Stimulated activated CD8-positive, alpha-beta memory T cell treated with anti-CD3 and anti-CD28 coated beads, Interleukin-4, amount 100 ng/mL, for 4 hours (primary cell): ENCODE measurements around the gene HOXC9.

Source experiments
- DNase-seq, 2 donors: peaks; one replicate each; pipeline ENCODE4 v3.0.0-alpha.2; 2020; ENCODE audit warnings: low read depth in 2 of 2, low spot score in 1 of 2

HOXC9 gene

DNA sequence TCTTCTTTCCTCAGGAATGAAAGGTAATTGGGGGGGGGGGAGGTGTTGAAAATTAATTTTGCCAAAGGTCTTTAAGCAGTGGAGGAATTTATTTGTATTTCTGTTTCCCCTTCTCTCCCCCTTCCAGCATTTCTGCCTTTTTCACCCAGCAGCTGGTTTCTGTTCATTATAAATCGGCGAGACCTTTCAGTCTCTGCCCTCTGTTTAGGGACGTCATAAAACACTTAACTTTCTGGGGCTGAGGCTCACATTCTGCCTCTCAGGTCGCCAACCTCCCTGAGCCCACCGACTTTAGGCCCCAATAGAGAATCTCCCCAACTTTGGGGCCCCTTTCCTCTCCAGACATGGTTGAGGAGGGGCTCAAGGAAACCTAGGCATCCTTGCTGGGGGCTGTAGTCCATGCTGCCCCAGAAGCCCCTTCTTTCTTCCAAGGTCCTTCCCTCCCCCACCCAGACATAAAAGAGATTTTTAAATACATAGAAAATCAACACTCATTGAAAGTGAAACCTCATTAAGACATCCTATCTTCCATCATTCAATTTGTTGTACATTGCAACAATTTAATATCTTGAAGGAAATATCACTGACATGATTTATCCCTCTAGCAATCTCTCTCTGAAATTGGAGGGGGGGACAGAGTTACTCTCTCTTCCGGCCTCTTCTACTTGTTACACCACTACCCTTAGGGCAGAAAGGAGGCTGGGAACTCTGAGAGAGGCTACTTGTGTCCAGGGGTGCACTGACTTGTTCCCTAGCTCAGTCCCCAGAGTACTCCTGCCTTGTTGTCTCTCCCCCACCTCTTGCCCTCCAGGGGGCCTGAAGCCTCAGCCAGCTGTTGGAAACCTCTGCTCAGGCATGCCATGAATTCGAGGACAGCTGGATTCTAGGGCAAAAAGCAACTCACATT, 25.8 kb downstream of the HOXC9 start:
- no peak for DNase-seq

DNA sequence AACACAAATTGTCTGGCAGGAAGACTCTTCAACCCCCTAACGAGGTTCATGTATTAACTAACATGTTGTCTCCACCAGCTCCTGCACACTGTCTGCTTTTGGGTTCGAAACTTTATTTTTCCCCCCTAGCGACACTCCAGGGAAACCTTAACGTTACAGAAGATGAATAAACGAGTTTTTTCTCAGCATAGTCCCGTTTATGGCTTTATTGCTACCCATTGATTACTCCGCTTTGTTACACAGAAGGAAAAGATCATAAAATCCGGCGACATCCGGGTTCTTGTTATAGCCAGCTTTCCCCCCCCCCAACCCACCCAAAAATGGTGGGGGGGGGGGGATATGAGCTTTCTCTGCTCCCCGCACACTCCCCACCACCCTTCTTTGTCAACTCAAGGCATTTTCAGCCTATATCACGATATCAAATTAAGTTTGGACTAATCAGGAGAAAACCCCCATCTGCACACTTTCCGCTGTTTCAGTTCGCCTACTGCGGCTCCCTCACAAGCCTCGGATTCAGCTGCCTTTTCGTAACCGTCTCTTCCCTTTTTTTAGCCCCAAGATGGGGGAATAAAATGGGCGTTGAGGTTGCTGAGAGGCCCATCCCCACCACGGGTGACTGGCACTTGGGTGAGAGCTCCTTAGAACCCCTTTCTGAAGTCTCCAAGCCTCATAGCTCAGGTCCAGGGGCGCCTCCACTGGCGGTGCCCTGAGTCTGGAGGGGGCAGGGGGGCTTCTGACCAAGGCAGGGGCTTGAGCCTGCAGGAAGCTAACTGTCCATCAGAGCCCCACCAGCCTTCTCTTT, 26.9 kb downstream of the HOXC9 start:
- DNase-seq, result no peak

GRCh38 chr12:54027442-54027786, 27.5 kb downstream of the HOXC9 start:
- no peak for DNase-seq

DNA sequence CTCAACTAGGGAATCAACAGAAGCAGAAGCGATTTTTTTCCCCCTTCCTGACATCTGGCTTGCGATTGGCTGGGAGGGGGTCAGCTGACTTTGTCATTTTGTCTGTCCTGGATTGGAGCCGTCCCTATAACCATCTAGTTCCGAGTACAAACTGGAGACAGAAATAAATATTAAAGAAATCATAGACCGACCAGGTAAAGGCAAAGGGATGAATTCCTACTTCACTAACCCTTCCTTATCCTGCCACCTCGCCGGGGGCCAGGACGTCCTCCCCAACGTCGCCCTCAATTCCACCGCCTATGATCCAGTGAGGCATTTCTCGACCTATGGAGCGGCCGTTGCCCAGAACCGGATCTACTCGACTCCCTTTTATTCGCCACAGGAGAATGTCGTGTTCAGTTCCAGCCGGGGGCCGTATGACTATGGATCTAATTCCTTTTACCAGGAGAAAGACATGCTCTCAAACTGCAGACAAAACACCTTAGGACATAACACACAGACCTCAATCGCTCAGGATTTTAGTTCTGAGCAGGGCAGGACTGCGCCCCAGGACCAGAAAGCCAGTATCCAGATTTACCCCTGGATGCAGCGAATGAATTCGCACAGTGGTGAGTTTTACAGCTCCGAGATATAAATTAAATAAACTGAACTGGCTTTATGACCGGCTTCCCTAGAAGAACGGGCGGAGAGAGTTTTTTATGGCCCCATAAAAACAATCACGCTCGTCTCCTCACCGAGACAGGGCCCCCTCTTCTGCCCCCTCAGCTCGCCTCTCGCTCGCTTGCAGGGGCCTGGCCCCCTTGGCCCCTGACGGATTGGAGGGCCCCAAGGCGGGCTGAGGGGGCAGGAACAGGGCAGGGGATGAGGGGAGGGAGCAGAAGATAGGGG, 28.6 kb downstream of the HOXC9 start, which contains the start of gene HOXC6:
HOXC6 (plus strand) TSS at position 127 of the 888 bp plus-strand sequence; CDS start at position 209, 82 bp downstream.
- no peak for DNase-seq

DNA sequence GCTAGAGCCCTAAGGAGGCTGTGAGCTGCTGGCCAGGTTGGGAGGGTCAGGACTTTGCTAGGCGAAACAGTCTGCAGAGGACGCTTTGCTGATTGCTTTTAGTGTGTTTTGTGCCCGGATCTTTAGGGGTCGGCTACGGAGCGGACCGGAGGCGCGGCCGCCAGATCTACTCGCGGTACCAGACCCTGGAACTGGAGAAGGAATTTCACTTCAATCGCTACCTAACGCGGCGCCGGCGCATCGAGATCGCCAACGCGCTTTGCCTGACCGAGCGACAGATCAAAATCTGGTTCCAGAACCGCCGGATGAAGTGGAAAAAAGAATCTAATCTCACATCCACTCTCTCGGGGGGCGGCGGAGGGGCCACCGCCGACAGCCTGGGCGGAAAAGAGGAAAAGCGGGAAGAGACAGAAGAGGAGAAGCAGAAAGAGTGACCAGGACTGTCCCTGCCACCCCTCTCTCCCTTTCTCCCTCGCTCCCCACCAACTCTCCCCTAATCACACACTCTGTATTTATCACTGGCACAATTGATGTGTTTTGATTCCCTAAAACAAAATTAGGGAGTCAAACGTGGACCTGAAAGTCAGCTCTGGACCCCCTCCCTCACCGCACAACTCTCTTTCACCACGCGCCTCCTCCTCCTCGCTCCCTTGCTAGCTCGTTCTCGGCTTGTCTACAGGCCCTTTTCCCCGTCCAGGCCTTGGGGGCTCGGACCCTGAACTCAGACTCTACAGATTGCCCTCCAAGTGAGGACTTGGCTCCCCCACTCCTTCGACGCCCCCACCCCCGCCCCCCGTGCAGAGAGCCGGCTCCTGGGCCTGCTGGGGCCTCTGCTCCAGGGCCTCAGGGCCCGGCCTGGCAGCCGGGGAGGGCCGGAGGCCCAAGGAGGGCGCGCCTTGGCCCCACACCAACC, 29.8 kb downstream of the HOXC9 start:
- no peak for DNase-seq

DNA sequence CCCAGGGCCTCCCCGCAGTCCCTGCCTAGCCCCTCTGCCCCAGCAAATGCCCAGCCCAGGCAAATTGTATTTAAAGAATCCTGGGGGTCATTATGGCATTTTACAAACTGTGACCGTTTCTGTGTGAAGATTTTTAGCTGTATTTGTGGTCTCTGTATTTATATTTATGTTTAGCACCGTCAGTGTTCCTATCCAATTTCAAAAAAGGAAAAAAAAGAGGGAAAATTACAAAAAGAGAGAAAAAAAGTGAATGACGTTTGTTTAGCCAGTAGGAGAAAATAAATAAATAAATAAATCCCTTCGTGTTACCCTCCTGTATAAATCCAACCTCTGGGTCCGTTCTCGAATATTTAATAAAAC, 30.5 kb downstream of the HOXC9 start:
- no peak for DNase-seq

DNA sequence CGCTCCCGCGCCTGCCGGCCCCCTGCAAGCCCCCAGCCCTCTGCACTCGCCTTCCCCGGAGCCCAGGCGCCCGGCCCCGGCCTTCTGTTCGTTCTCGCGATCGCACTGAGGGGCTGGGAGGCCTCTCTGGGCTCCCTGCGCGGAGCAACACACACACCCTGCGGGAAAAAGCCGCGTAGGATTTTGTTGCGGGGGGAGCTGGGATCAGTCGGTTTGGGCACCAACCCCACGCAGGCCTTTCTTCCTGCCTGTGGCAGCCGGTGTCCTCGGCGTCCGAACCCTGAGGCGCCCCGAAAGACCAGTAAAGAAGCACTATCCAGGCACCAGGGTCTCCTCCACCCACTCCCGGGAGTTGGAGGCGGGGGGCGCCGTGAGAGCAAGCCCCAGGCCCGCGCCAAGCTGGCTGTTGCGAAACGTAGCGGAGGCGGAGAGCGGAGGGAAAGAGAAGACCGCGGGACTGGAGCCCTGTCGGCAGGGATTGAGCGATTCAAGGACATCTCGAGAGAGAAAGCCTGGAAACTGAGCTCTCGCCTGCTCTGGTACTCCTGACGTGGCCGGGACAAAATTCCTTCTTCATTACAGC, 31.0 kb downstream of the HOXC9 start:
- no peak for DNase-seq

GRCh38 chr12:54031480-54031879, 31.5 kb downstream of the HOXC9 start:
- DNase-seq, result no peak

GRCh38 chr12:54032086-54032619, 32.2 kb downstream of the HOXC9 start:
- DNase-seq, result no peak

- DNase-seq, result peak; percentile 24 to 27
Observed at GRCh38 chr12:54032627-54033100, 32.7 kb downstream of the HOXC9 start, which contains the start of gene HOXC5. Gene HOXC5 (plus strand): TSS chr12:54033050. CDS start chr12:54033123, 73 bp downstream.

DNA sequence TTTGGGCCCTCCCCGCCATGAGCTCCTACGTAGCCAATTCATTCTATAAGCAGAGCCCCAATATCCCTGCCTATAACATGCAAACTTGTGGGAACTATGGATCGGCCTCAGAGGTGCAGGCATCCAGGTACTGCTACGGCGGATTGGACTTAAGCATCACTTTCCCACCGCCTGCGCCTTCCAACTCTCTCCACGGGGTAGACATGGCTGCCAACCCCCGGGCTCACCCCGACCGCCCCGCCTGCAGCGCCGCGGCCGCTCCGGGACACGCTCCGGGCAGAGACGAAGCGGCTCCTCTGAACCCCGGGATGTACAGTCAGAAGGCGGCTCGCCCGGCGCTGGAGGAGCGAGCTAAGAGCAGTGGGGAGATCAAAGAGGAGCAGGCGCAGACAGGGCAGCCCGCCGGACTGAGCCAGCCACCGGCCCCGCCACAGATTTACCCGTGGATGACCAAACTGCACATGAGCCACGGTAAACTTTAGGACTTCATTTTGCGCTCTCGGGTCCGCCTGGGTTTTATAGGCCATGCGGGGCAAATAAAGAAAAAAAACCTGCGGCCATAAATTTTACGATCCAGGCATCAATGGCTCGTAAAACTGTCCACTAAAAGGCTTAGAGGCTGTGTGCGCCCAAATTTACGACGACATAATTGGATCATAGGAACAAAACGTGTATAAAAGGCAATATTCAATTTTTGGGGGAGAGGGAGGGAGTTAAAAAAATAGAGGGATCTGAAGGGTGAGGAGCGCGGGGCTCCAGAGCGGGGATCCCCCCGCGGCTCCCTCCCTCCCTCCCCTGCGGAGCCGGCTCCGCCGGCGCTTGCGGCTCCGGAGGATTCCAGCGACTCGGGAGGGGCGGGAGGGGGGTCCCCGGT, 33.4 kb downstream of the HOXC9 start:
- DNase-seq, result no peak

- no peak for DNase-seq
Observed at GRCh38 chr12:54033980-54034784, 34.2 kb downstream of the HOXC9 start.

- no peak for DNase-seq
Observed at GRCh38 chr12:54034785-54035310, 34.9 kb downstream of the HOXC9 start.

- DNase-seq, result no peak
Observed at GRCh38 chr12:54035568-54036264, 35.8 kb downstream of the HOXC9 start.

- DNase-seq, result no peak
Observed at GRCh38 chr12:54036620-54037359, 36.8 kb downstream of the HOXC9 start.
